Loucy (cell line): Measurements from ENCODE around the gene IGSF22.

Experiments
- H2AFZ ChIP-seq: fragments of 200-600 bp; sonication (generic); 2 replicates; pipeline ENCODE4 v1.6.0; 2016; ENCODE audit warnings: antibody characterized with exemption, mild to moderate bottlenecking, low read length, moderate library complexity
- H3F3A ChIP-seq: fragments of 200-600 bp; 2 replicates; pipeline ENCODE4 v1.6.0; 2016; ENCODE audit warnings: antibody characterized with exemption, low read depth, mild to moderate bottlenecking
- H3K27me3 ChIP-seq: fragments of 200-600 bp; sonication (generic); 2 replicates; pipeline ENCODE4 v1.6.1; 2014; ENCODE audit warnings: low read length, mild to moderate bottlenecking; ENCODE audit not compliant: insufficient read depth, poor library complexity, severe bottlenecking
- H3K36me3 ChIP-seq: fragments of 200-600 bp; sonication (generic); 2 replicates; pipeline ENCODE4 v1.6.1; 2016; ENCODE audit warnings: low read length; ENCODE audit not compliant: insufficient read depth
- H3K4me1 ChIP-seq: fragments of 200-600 bp; sonication (generic); 2 replicates; pipeline ENCODE4 v1.5.1; 2014; ENCODE audit warnings: low read length, mild to moderate bottlenecking; ENCODE audit not compliant: insufficient read depth, poor library complexity, severe bottlenecking
- H3K4me2 ChIP-seq: fragments of 200-600 bp; sonication (generic); 2 replicates; pipeline ENCODE4 v1.6.0; 2014; ENCODE audit warnings: antibody characterized with exemption, low read length, low read depth, mild to moderate bottlenecking; ENCODE audit not compliant: poor library complexity, severe bottlenecking
- H3K4me3 ChIP-seq: fragments of 200-600 bp; sonication (generic); 2 replicates; pipeline ENCODE4 v1.5.1; 2014; ENCODE audit warnings: low read length, mild to moderate bottlenecking, mixed read lengths; ENCODE audit not compliant: poor library complexity, severe bottlenecking
- H3K79me2 ChIP-seq: fragments of 200-600 bp; sonication (generic); 2 replicates; pipeline ENCODE4 v1.6.1; 2014; ENCODE audit warnings: low read length; ENCODE audit not compliant: insufficient read depth
- H3K9ac ChIP-seq: fragments of 200-600 bp; sonication (generic); 2 replicates; pipeline ENCODE4 v1.6.0; 2014; ENCODE audit warnings: mild to moderate bottlenecking, low read depth, low read length, moderate library complexity; ENCODE audit not compliant: poor library complexity, severe bottlenecking
- H3K9me2 ChIP-seq: fragments of 200-600 bp; sonication (generic); replicated peaks from 2 replicates; pipeline ENCODE4 v1.6.1; 2016; ENCODE audit warnings: low read depth, low read length, mixed read lengths
- H3K9me3 ChIP-seq: fragments of 200-600 bp; sonication (generic); 2 replicates; pipeline ENCODE4 v1.6.1; 2014; ENCODE audit warnings: mild to moderate bottlenecking, antibody characterized with exemption, low read length, low read depth; ENCODE audit not compliant: insufficient read depth
- H4K20me1 ChIP-seq: fragments of 200-600 bp; sonication (generic); 2 replicates; pipeline ENCODE4 v1.6.0; 2014; ENCODE audit warnings: antibody characterized with exemption, low read length, mild to moderate bottlenecking; ENCODE audit not compliant: insufficient read depth, poor library complexity, severe bottlenecking
- CTCF ChIP-seq: fragments of 200-600 bp; sonication (generic); conservative IDR thresholded peaks from 2 replicates; pipeline ENCODE4 v1.5.1; 2014; ENCODE audit warnings: mild to moderate bottlenecking, antibody characterized with exemption, low read length
- EZH2phosphoT487 ChIP-seq: fragments of 200-600 bp; IDR thresholded peaks from 2 replicates; pipeline ENCODE4 v1.6.1; 2018; ENCODE audit warnings: antibody characterized with exemption, mild to moderate bottlenecking, moderate library complexity, borderline replicate concordance

IGSF22 gene

GRCh38 chr11:18745251-18745650, 19.3 kb upstream of the IGSF22 start:
- Histone ChIP-seq H3K4me1 (no peaks in the 10 kb centered on the region), H3K9me3 (no peaks in the 10 kb centered on the region), H3K36me3 (no peaks in the 10 kb centered on the region), H3K4me3 (no peak overlapping the region), H4K20me1 (no peaks in the 10 kb centered on the region), H3K79me2 (no peaks in the 10 kb centered on the region), H3F3A (no peaks in the 10 kb centered on the region), H3K9me2 (no peaks in the 10 kb centered on the region), H2AFZ (no peak overlapping the region), H3K4me2 (no peak overlapping the region), H3K27me3 (no peaks in the 10 kb centered on the region), H3K9ac (no peak overlapping the region)
- TF ChIP-seq EZH2phosphoT487 (no peak), CTCF (no peak)

- Histone ChIP-seq H3F3A (no peaks in the 10 kb centered on the region), H4K20me1 (no peaks in the 10 kb centered on the region), H3K79me2 (no peaks in the 10 kb centered on the region), H3K4me2 (no peak overlapping the region), H3K4me1 (no peaks in the 10 kb centered on the region), H3K4me3 (no peak overlapping the region), H3K36me3 (no peaks in the 10 kb centered on the region), H3K9me3 (no peaks in the 10 kb centered on the region), H3K27me3 (no peaks in the 10 kb centered on the region), H2AFZ (no peak overlapping the region), H3K9ac (no peak overlapping the region), H3K9me2 (no peaks in the 10 kb centered on the region)
- TF ChIP-seq EZH2phosphoT487: no peak
- no peak for TF ChIP-seq CTCF
These were observed 18.0 kb upstream of the IGSF22 start for GRCh38 chr11:18743900-18744514.

- H3K4me3 ChIP-seq: no peak overlapping the region
- no peaks in the 10 kb centered on the region for H3K27me3 ChIP-seq
- TF ChIP-seq EZH2phosphoT487 (no peak), CTCF (no peak)
- no peak overlapping the region for H2AFZ ChIP-seq
- H3K9ac ChIP-seq: no peak overlapping the region
- H3K9me3 ChIP-seq: no peaks in the 10 kb centered on the region
- no peaks in the 10 kb centered on the region for H3K36me3 ChIP-seq
- no peaks in the 10 kb centered on the region for H3K9me2 ChIP-seq
- no peaks in the 10 kb centered on the region for H3K79me2 ChIP-seq
- H4K20me1 ChIP-seq: no peaks in the 10 kb centered on the region
- H3F3A ChIP-seq: no peaks in the 10 kb centered on the region
- no peaks in the 10 kb centered on the region for H3K4me1 ChIP-seq
- no peak overlapping the region for H3K4me2 ChIP-seq
These were observed 17.4 kb upstream of the IGSF22 start for GRCh38 chr11:18743365-18743764.
